Ovary (tissue), 9 donors: ENCODE measurements around the gene TRAPPC3. TPM values are rescaled to one million over a fixed set of nuclear protein-coding genes. Genes with fewer than 3 reads are reported as not detected.

Source experiments
- DNase-seq, 5 donors: peaks; one replicate each; pipeline ENCODE4 v3.0.0-alpha.2; 2019 to 2020
- H3K27ac ChIP-seq, 2 donors: fragments of 200-600 bp; one replicate each; pipeline versions ENCODE4 v1.5.1 to v1.8.0; 2019 to 2022
- H3K27me3 ChIP-seq: fragments of 200-600 bp; one replicate; pipeline ENCODE4 v1.8.0; 2022
- H3K36me3 ChIP-seq: fragments of 200-600 bp; sonication (generic); one replicate; pipeline ENCODE4 v1.5.1; 2019
- H3K4me1 ChIP-seq: one replicate; pipeline ENCODE4 v1.8.1; 2013; ENCODE audit warnings: mild to moderate bottlenecking, moderate library complexity; ENCODE audit not compliant: insufficient read depth
- H3K4me3 ChIP-seq: fragments of 200-600 bp; sonication (generic); one replicate; pipeline ENCODE4 v1.5.1; 2017
- H3K9me3 ChIP-seq, 2 donors: fragments of 200-600 bp in 1 of 2; sonication (generic) in 1 of 2; one replicate each; pipeline versions ENCODE4 v1.5.1 to v1.8.1; 2013 to 2019; ENCODE audit warnings: mild to moderate bottlenecking in 1 of 2, moderate library complexity in 1 of 2
- EP300 ChIP-seq: sonication (generic); formaldehyde crosslinking; IDR thresholded peaks from one replicate; pipeline ENCODE4 v1.6.1; 2017; ENCODE audit warnings: antibody characterized with exemption
- POLR2A ChIP-seq: fragments of 450-650 bp; IDR thresholded peaks from one replicate; pipeline ENCODE4 v1.6.1; 2017; ENCODE audit warnings: antibody characterized with exemption, mild to moderate bottlenecking, moderate library complexity
- WGBS, 3 donors: extraction: QIAGEN DNeasy Blood & Tissue Kit in 1 of 3; methylation state at CpG; one replicate each; pipeline versions ENCODE4 v1.1.5 to v1.1.7; 2013 to 2017; 5-methylcytosine and 5-hydroxymethylcytosine counted together
- intact Hi-C, 4 donors: fragments of 100-400 bp; cut with DNase I; formaldehyde crosslinking; loops; one replicate each; pipeline versions ENCODE4 v1.11.0 to v1.15.1; 2022 to 2023
- polyA plus RNA-seq, 2 donors: library from polyadenylated mRNA; stranded (reverse); fragments of 200-250 nt in 1 of 2; fragments of 350-450 nt in 1 of 2; fragmentation: Illumina TruSeq in 1 of 2; extraction: RNeasy Lipid Tissue Mini Kit (QIAGEN cat#74804) in 1 of 2; gene quantifications; one replicate each; pipeline ENCODE4 v1.2.3, GENCODE V29; 2013 to 2014
- total RNA-seq, 7 donors: library from RNA; depleted of rRNA in 2 of 7; stranded (reverse); fragments of >200 nt in 2 of 7; fragmentation: NEBNext Ultra II Directional in 3 of 7; extraction: Animal tissue kit (Norgen Biotek cat#: 25700) in 3 of 7; gene quantifications; one replicate each; pipeline versions ENCODE4 v1.1.0 to v1.2.4, GENCODE V29; 2016 to 2023
- TF ChIP-seq, protein P1 (sequence below), 3 donors: fragments of 450-650 bp in 2 of 3; fragments of 200-600 bp in 1 of 3; IDR thresholded peaks; one replicate each; pipeline versions ENCODE4 v1.5.1 to v1.8.0; 2016 to 2022; ENCODE audit warnings: antibody characterized with exemption in 3 of 3, mild to moderate bottlenecking in 1 of 3
- donor health status: DM: no; HTN: no; CAD: no; lungs with moderate emphysema.
- donor health status: DM: no; HTN: no; CAD: no.
- donor health status: Bipolar disorder and iron deficiency.
- donor health status: DM: yes; HTN: yes; CAD: no.
- donor health status: DM: no; HTN: no; CAD: no.
- donor health status: DM: yes; HTN: yes; CAD: no.

Gene TRAPPC3
- total and polyA plus RNA-seq, 9 donors: 42.3 to 94.6 (median 45.2) TPM

DNA sequence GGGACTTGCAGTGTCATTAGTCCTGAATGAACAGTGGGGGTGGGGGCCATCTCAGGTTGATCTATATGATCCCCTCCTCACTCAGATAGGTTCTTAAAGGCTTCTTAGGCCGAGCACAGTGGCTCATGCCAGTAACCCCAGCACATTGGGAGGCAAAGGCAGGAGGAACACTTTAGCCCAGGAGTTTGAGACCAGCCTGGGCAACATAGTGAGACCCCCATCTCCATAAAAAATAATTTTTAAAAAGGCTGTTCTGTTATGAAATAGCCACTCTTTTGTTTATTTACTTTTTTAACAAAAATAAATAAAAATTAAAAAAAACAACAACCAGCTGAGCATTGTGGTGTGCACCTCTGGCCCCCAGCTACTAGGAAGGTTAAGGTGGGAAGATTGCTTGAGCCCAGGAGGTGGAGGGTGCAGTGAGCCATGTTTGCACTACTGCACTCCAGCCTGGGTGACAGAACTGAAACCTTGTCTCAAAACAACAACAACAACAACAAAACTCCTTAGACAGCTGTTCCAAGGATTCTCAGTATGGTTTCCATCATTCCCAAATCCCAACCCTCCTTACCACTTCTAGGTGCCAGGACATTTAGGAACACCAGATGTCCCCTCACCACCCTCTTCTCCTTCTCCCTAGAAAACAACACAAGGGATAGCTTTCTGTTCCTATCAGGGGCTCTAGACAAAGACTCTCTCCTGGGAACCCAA lies 2.0 kb upstream of the TRAPPC3 start:
- DNase-seq: no peak
- WGBS, 3 donors: 0 to 17% (median 8%) methylated on average over 1 of the region's 1 CpG
- H3K27me3 ChIP-seq: no peaks in the 10 kb centered on the region
- peak overlapping the region; percentile 72 to 74 for H3K27ac ChIP-seq
- no peak overlapping the region for H3K4me3 ChIP-seq
- H3K9me3 ChIP-seq: no peaks in the 10 kb centered on the region
- intact Hi-C loops: loop anchor here in 3 of 4 donors (5.0 to 10.0 kb wide), 4 partner anchors 36 to 274 kb away; partner anchors contain the start of gene THRAP3 (in 1 of the 3)
- TF ChIP-seq EP300: no peak
- TF ChIP-seq, protein P1, sequence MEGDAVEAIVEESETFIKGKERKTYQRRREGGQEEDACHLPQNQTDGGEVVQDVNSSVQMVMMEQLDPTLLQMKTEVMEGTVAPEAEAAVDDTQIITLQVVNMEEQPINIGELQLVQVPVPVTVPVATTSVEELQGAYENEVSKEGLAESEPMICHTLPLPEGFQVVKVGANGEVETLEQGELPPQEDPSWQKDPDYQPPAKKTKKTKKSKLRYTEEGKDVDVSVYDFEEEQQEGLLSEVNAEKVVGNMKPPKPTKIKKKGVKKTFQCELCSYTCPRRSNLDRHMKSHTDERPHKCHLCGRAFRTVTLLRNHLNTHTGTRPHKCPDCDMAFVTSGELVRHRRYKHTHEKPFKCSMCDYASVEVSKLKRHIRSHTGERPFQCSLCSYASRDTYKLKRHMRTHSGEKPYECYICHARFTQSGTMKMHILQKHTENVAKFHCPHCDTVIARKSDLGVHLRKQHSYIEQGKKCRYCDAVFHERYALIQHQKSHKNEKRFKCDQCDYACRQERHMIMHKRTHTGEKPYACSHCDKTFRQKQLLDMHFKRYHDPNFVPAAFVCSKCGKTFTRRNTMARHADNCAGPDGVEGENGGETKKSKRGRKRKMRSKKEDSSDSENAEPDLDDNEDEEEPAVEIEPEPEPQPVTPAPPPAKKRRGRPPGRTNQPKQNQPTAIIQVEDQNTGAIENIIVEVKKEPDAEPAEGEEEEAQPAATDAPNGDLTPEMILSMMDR (IDR thresholded peaks at IDR 0.05): no peak
- no peak for TF ChIP-seq POLR2A
- H3K4me1 ChIP-seq: peaks cover 6% of the 10 kb centered on the region
- H3K36me3 ChIP-seq: no peaks in the 10 kb centered on the region

DNA sequence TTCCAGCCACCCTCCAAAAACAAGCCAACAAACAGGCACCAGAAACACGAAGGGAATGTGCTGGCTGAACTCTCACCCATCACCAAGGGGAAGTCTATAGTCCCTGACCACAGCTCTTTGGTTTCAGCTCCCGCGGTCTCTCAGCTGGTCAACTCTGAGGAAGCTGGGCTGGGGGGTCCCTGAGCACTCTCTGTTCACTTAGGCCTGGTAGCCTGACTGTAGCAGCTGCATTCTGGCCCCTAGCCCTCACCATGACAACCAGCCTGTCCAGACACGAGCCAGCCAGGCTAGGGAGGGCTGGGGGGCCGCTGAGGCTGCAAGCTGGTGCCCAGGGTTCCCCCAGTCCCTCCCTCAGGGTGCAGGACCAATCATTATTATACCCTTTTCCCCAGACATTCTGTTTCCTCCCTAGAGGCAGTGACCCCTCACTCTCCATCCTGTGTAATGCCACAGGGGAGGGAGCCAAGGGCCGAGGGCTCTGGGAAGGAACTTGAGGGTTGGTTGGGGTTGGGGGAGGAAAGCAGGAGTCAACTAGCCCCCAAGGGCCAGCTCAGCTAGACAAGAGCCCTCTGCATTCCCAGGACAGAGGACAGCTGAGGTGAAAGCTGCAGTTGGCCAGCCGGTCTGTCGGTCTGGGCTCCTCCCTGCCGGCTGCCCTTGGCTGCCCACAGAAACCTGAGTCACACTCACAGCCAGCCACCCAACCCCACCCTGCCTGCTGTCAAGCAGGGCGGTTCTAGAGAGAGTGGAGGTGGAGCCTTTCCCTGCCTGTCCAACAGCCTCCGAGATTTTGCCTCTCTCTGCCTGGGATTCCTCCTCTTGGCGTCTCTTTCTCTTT lies 1.2 kb upstream of the TRAPPC3 start:
- Histone ChIP-seq H3K27me3 (no peaks in the 10 kb centered on the region), H3K36me3 (no peaks in the 10 kb centered on the region), H3K4me1 (peaks cover 6% of the 10 kb centered on the region), H3K27ac (peak overlapping the region; percentile 72 to 74), H3K9me3 (no peaks in the 10 kb centered on the region), H3K4me3 (no peak overlapping the region)
- TF ChIP-seq POLR2A (no peak), EP300 (no peak)
- TF ChIP-seq, protein P1 (IDR thresholded peaks at IDR 0.05): no peak
- intact Hi-C loops: loop anchor here in 3 of 4 donors (5.0 to 10.0 kb wide), 4 partner anchors 37 to 274 kb away; partner anchors contain the start of gene THRAP3 (in 1 of the 3)
- WGBS, 3 donors: 2 to 6% (median 4%) methylated on average over 12 of the region's 12 CpGs
- DNase-seq: peak; percentile 86 to 91 (median 87)

DNA sequence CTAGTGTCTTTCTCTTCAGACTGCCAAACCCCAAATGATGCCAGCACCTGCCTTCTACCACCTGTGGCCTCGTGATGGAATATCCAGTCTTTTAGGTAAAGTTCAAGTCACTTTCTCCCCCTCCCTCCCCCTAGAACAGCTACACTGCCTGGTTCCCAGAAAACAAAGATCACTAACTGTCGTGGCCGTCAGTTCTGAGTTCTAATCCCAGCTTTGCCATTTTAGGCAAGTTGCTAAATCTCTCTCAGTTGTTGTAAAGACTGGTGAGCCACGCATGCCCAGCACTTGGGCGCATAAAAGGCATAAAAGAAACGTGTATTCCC lies 648 bp upstream of the TRAPPC3 start:
- peaks cover 6% of the 10 kb centered on the region for H3K4me1 ChIP-seq
- H3K36me3 ChIP-seq: no peaks in the 10 kb centered on the region
- WGBS, 3 donors: 17 to 27% (median 27%) methylated on average over 6 of the region's 6 CpGs
- peak overlapping the region; percentile 72 to 74 for H3K27ac ChIP-seq
- intact Hi-C loops: loop anchor here in 3 of 4 donors (2.0 to 10.0 kb wide), 5 partner anchors 37 to 275 kb away; partner anchors contain the start of gene THRAP3 (in 2 of the 3)
- TF ChIP-seq EP300: no peak
- TF ChIP-seq POLR2A: no peak
- TF ChIP-seq, protein P1 (IDR thresholded peaks at IDR 0.05): no peak
- H3K4me3 ChIP-seq: no peak overlapping the region
- no peaks in the 10 kb centered on the region for H3K9me3 ChIP-seq
- no peaks in the 10 kb centered on the region for H3K27me3 ChIP-seq
- DNase-seq: no peak

DNA sequence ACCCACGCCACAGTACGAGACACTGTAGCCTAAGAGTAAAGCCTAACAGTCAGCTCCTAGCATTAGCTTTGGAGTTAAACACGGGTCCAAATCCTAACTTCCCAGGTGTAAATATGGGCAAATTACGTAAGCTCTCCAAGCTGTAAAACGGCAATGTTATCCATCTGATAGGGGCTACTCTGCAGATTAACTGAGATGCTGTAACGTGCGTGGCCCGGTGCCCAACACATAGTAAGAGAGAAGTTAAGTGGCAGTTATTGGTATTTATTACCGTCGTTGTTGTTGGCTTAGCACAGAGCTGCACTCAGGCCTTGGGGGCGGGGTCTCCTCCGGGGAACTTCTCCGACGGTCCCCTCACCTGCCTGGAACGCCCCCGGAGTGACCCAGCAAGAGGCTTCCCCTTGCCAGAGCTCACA lies 457 bp downstream of the TRAPPC3 start:
- intact Hi-C loops: loop anchor here in 1 of 4 donors (2.0 to 5.0 kb wide), 2 partner anchors 38 to 76 kb away; partner anchors contain the start of gene THRAP3
- Histone ChIP-seq H3K27ac (peak overlapping the region; percentile 52 to 70), H3K9me3 (no peaks in the 10 kb centered on the region), H3K4me1 (peaks cover 6% of the 10 kb centered on the region), H3K4me3 (peak overlapping the region; percentile 68), H3K36me3 (no peaks in the 10 kb centered on the region), H3K27me3 (no peaks in the 10 kb centered on the region)
- no peak for DNase-seq
- TF ChIP-seq EP300 (no peak), POLR2A (no peak)
- TF ChIP-seq, protein P1 (IDR thresholded peaks at IDR 0.05): no peak
- WGBS, 3 donors: 1 to 2% (median 1%) methylated on average over 16 of the region's 16 CpGs
